NCI-H460 (cell line): ENCODE measurements around the gene SLC17A2. TPM values are rescaled to one million over a fixed set of nuclear protein-coding genes. Genes with fewer than 3 reads are reported as not detected.

ENCODE experiments used
- total RNA-seq: library from RNA; depleted of rRNA; stranded (reverse); fragments of >200 nt; shearing (Covaris generic); gene quantifications from 2 replicates; pipeline ENCODE4 v1.2.3, GENCODE V29; 2014; rRNA removed

Gene SLC17A2
- total RNA-seq, 1 experiment from 2014 or later = not detected

Other genes with a start within 250 kb of the SLC17A2 start
- gene SLC17A4, start 175.9 kb downstream of the SLC17A2 start, total RNA-seq = not detected in 2 replicates
- gene SLC17A1, start 98.6 kb downstream of the SLC17A2 start, total RNA-seq = not detected in 2 replicates
- gene SLC17A3, start 56.4 kb downstream of the SLC17A2 start, total RNA-seq = not detected in 2 replicates
- gene TRIM38, start 32.1 kb upstream of the SLC17A2 start, total RNA-seq = 5.7 and 7.2 TPM in 2 replicates
- gene HFE, start 156.7 kb upstream of the SLC17A2 start, total RNA-seq = 11.5 and 14.5 TPM in 2 replicates